ENCODE results near the gene TCF7L1.
"Not testable (repeated sequence)": the region's sequence is repeated elsewhere in the genome, so short reads cannot be mapped to it uniquely, and the experiment has no call there.

TCF7L1 gene

GRCh38 chr2:85132397-85132796 is 795 bp upstream of the TCF7L1 start:
- DNase-seq, result no peak

GRCh38 chr2:85133751-85134254 is 611 bp downstream of the TCF7L1 start:
- no peak for DNase-seq

- DNase-seq, result no peak
Observed at GRCh38 chr2:85134255-85134895, 1.2 kb downstream of the TCF7L1 start.

- DNase-seq, result no peak
Observed at GRCh38 chr2:85134896-85135659, 1.9 kb downstream of the TCF7L1 start.

- no peak for DNase-seq
Observed at GRCh38 chr2:85135660-85135914, 2.4 kb downstream of the TCF7L1 start.

GRCh38 chr2:85137156-85137555 is 4.0 kb downstream of the TCF7L1 start:
- no peak for DNase-seq

GRCh38 chr2:85143463-85144082 is 10.4 kb downstream of the TCF7L1 start:
- DNase-seq, result no peak

GRCh38 chr2:85145116-85145820 is 12.1 kb downstream of the TCF7L1 start:
- no peak for DNase-seq

GRCh38 chr2:85148190-85148589 is 15.0 kb downstream of the TCF7L1 start:
- no peak for DNase-seq

GRCh38 chr2:85151026-85151425 is 17.8 kb downstream of the TCF7L1 start:
- no peak for DNase-seq

- DNase-seq, result no peak
Observed at GRCh38 chr2:85152895-85153294, 19.7 kb downstream of the TCF7L1 start.

- no peak for DNase-seq
Observed at GRCh38 chr2:85154048-85154753, 21.0 kb downstream of the TCF7L1 start.

GRCh38 chr2:85155082-85155481 is 21.9 kb downstream of the TCF7L1 start:
- DNase-seq, result not testable (repeated sequence)

- DNase-seq, result no peak
Observed at GRCh38 chr2:85156153-85156552, 23.0 kb downstream of the TCF7L1 start.

- no peak for DNase-seq
Observed at GRCh38 chr2:85156619-85157018, 23.4 kb downstream of the TCF7L1 start.

GRCh38 chr2:85157345-85157744 is 24.2 kb downstream of the TCF7L1 start:
- no peak for DNase-seq

GRCh38 chr2:85158559-85159273 is 25.5 kb downstream of the TCF7L1 start:
- no peak for DNase-seq

GRCh38 chr2:85159589-85159988 is 26.4 kb downstream of the TCF7L1 start:
- no peak for DNase-seq

GRCh38 chr2:85160966-85161960 is 28.1 kb downstream of the TCF7L1 start:
- DNase-seq, result no peak

- DNase-seq, result no peak
Observed at GRCh38 chr2:85162746-85163301, 29.6 kb downstream of the TCF7L1 start.

- DNase-seq, result no peak
Observed at GRCh38 chr2:85163675-85164074, 30.5 kb downstream of the TCF7L1 start.

All from AML-193 (cell line).